ENCODE results near the gene SEC23B. TPM values are rescaled to one million over a fixed set of nuclear protein-coding genes. Genes with fewer than 3 reads are reported as not detected.
A peak's percentile ranks its signal among the peaks of the same experiment; 100 is the strongest.

SEC23B gene
- total and polyA plus RNA-seq, 2 of the 13 experiments (the other 11 are each of a cell fraction or from before 2014, with no cell fraction given), result 114 to 120 TPM

GRCh38 chr20:18466894-18467730 is 40.6 kb upstream of the SEC23B start, which contains the start of the genes DZANK1 and POLR3F (continued):
- no peak for TF ChIP-seq ZBTB37 (CRISPR knock-in tag; IDR thresholded peaks at IDR 0.05)
- no peak for TF ChIP-seq HNRNPUL1 (IDR thresholded peaks at IDR 0.05; ENCODE audit: low read depth, low read length)
- no peak for TF ChIP-seq NR2F2 (IDR thresholded peaks at IDR 0.05; ENCODE audit: borderline replicate concordance, low read depth)
- TF ChIP-seq KAT7 (CRISPR knock-in tag; IDR thresholded peaks at IDR 0.05; ENCODE audit: borderline replicate concordance), result peak; percentile 83; the same call in 1 of the 2 replicates
- peak; percentile 75; the same call in 1 of the 2 replicates for TF ChIP-seq ZHX2 (IDR thresholded peaks at IDR 0.05; ENCODE audit: low read depth)
- TF ChIP-seq ZHX2 (CRISPR knock-in tag; IDR thresholded peaks at IDR 0.05; ENCODE audit: borderline replicate concordance), result no peak; the same call in 1 of the 2 replicates
- no peak; the same call in 1 of the 2 replicates for TF ChIP-seq RFX5 (IDR thresholded peaks at IDR 0.05; ENCODE audit: low read depth, low read length)
- peak; percentile 85 for TF ChIP-seq TAF1 (CRISPR knock-in tag; IDR thresholded peaks at IDR 0.05)
- TF ChIP-seq FLYWCH1 (CRISPR knock-in tag; IDR thresholded peaks at IDR 0.05), result 0 out of 2 replicates have a peak, but pooled peaks have one; percentile 26
- TF ChIP-seq ZNF350 (CRISPR knock-in tag; IDR thresholded peaks at IDR 0.05; ENCODE audit: borderline replicate concordance, low read depth), result peak; percentile 94; the same call in 1 of the 2 replicates
- TF ChIP-seq ISX (CRISPR knock-in tag; conservative IDR thresholded peaks at IDR 0.05), result peak; percentile 78; the same call in 1 of the 2 replicates
- TF ChIP-seq ZNF44 (CRISPR knock-in tag; IDR thresholded peaks at IDR 0.05), result peak; percentile 26; the same call in 1 of the 2 replicates
- TF ChIP-seq AKAP8 (CRISPR knock-in tag; IDR thresholded peaks at IDR 0.05), result no peak; the same call in 1 of the 2 replicates
- peak; percentile 85 for TF ChIP-seq NFYB (CRISPR knock-in tag; IDR thresholded peaks at IDR 0.05)
- 0 out of 2 replicates have a peak, but pooled peaks have one; percentile 52 for TF ChIP-seq HNRNPL (IDR thresholded peaks at IDR 0.05; ENCODE audit: low read depth, low read length)
- peak; percentile 22; the same call in 1 of the 2 replicates for TF ChIP-seq ZNF782 (CRISPR knock-in tag; IDR thresholded peaks at IDR 0.05; ENCODE audit: borderline replicate concordance)
- TF ChIP-seq ZNF414 (CRISPR knock-in tag; IDR thresholded peaks at IDR 0.05), result peak; percentile 91
- TF ChIP-seq ZNF552 (CRISPR knock-in tag; IDR thresholded peaks at IDR 0.05; ENCODE audit: borderline replicate concordance), result 0 out of 2 replicates have a peak, but pooled peaks have one; percentile 70
- peak; percentile 20; the same call in 1 of the 2 replicates for TF ChIP-seq ZNF619 (CRISPR knock-in tag; IDR thresholded peaks at IDR 0.05)
- TF ChIP-seq ZNF577 (CRISPR knock-in tag; IDR thresholded peaks at IDR 0.05; ENCODE audit: borderline replicate concordance, low read depth), result no peak
- peak; percentile 50; the same call in 1 of the 2 replicates for TF ChIP-seq NR0B2 (CRISPR knock-in tag; IDR thresholded peaks at IDR 0.05)
